Panc1 (cell line): ENCODE data around the gene CD276. TPM values are rescaled to one million over a fixed set of nuclear protein-coding genes. Genes with fewer than 3 reads are reported as not detected.
"Not testable (repeated sequence)": the region's sequence is repeated elsewhere in the genome, so short reads cannot be mapped to it uniquely, and the experiment has no call there.

Experiments
- ATAC-seq: fragments of 200-7000 bp; cut with Tn5 transposase; 2 replicates; pipeline ENCODE4 v1.9.1; 2020; ENCODE audit warnings: mild to moderate bottlenecking, moderate library complexity
- Bru-seq: library from RNA; stranded (reverse); fragments of 400-500 nt; gene quantifications from one replicate; lab custom pipeline; 2021; lab: Mats Ljungman, UMichigan
- BruChase-seq, 2 experiments: library from RNA; stranded (reverse); fragments of 400-500 nt; gene quantifications; one replicate each; lab custom pipeline; 2021; lab: Mats Ljungman, UMichigan
- BruUV-seq: library from RNA; stranded (reverse); fragments of 400-500 nt; replicated peaks from 2 replicates; lab custom pipeline; 2021; lab: Mats Ljungman, UMichigan
- CTCF ChIA-PET: fragments of 300-600 bp; sonication (Branson Sonifier 250); formaldehyde crosslinking; loops from one replicate; lab custom pipeline; 2022; ENCODE audit warnings: antibody characterized with exemption; lab: Charles Lee
- POLR2A ChIA-PET: fragments of 300-600 bp; sonication (Branson Sonifier 250); formaldehyde crosslinking; loops from one replicate; lab custom pipeline; 2022; ENCODE audit warnings: antibody characterized with exemption; lab: Charles Lee
- DNase-seq: peaks from one replicate; pipeline ENCODE4 v3.0.0-alpha.2; 2010; ENCODE audit warnings: low read depth, low spot score
- H3K27ac ChIP-seq: 2 replicates; pipeline ENCODE4 v1.5.1; 2011; ENCODE audit warnings: mild to moderate bottlenecking, low read length, inconsistent platforms
- H3K27me3 ChIP-seq: fragments of 200-500 bp; sonication (Bioruptor generic); 2 replicates; pipeline ENCODE4 v1.6.0; 2014; ENCODE audit warnings: low read length, inconsistent platforms; ENCODE audit not compliant: control insufficient read depth, insufficient read depth
- H3K36me3 ChIP-seq: fragments of 200-500 bp; sonication (Bioruptor generic); 2 replicates; pipeline ENCODE4 v1.5.1; 2014; ENCODE audit warnings: inconsistent platforms, mild to moderate bottlenecking, low read length, moderate library complexity; ENCODE audit not compliant: control insufficient read depth, insufficient read depth
- H3K4me1 ChIP-seq: 2 replicates; pipeline ENCODE4 v1.5.1; 2011; ENCODE audit warnings: inconsistent platforms, mild to moderate bottlenecking, low read length, moderate library complexity; ENCODE audit not compliant: control insufficient read depth, insufficient read depth
- H3K4me3 ChIP-seq, 2 experiments: 2 replicates each; pipeline ENCODE4 v1.5.1; 2011 to 2012; ENCODE audit warnings: low read depth in 2 of 2, low read length in 2 of 2, mild to moderate bottlenecking in 2 of 2, inconsistent platforms in 1 of 2, moderate library complexity in 1 of 2
- H3K9me3 ChIP-seq: fragments of 200-500 bp; sonication (Bioruptor generic); 2 replicates; pipeline ENCODE4 v1.5.1; 2014; ENCODE audit warnings: low read depth, mild to moderate bottlenecking, inconsistent platforms, low read length, moderate library complexity; ENCODE audit not compliant: control insufficient read depth, insufficient read depth
- CTCF ChIP-seq: fragments of 450-650 bp; IDR thresholded peaks from 2 replicates; pipeline ENCODE4 v1.5.1; 2017; ENCODE audit warnings: mild to moderate bottlenecking
- POLR2AphosphoS5 ChIP-seq: IDR thresholded peaks from 2 replicates; pipeline ENCODE4 v1.6.1; 2012; ENCODE audit warnings: mild to moderate bottlenecking, low read depth, low read length, moderate library complexity
- REST ChIP-seq, 2 experiments: IDR thresholded peaks; 2 replicates each; pipeline ENCODE4 v1.6.1; 2011 to 2012; ENCODE audit warnings: low read depth in 2 of 2, control low read depth in 1 of 2, low read length in 1 of 2, mild to moderate bottlenecking in 1 of 2, moderate library complexity in 1 of 2; ENCODE audit not compliant: insufficient read depth in 1 of 2
- SIN3A ChIP-seq: IDR thresholded peaks from 2 replicates; pipeline ENCODE4 v1.6.1; 2012; ENCODE audit warnings: low read depth, mild to moderate bottlenecking, low read length, moderate library complexity, borderline replicate concordance; ENCODE audit not compliant: insufficient read depth
- TCF7L2 ChIP-seq: IDR thresholded peaks from 2 replicates; pipeline ENCODE4 v1.6.1; 2011; ENCODE audit warnings: mild to moderate bottlenecking, low read depth, low read length, inconsistent platforms
- in situ Hi-C: cut with HindIII; loops from 2 replicates; pipeline ENCODE4 v1.10.0; 2016; ENCODE audit warnings: low sequenced_read_pairs, low pct_unique_long_range_greater_than_20kb
- intact Hi-C: fragments of 100-400 bp; cut with micrococcal nuclease; formaldehyde crosslinking; loops from one replicate; pipeline ENCODE4 v1.10.0; 2022; ENCODE audit not compliant: unreplicated experiment
- long read RNA-seq: library from polyadenylated mRNA; unstranded; transcript quantifications from one replicate; pipeline ENCODE4 v2.0.0, GENCODE V29; 2021; ENCODE audit not compliant: unreplicated experiment
- polyA plus RNA-seq: library from polyadenylated mRNA; unstranded; fragments of >200 nt; gene quantifications from one replicate; pipeline ENCODE4 v1.2.1, GENCODE V29; 2012; ENCODE audit warnings: missing spikeins; ENCODE audit not compliant: insufficient read length
- total RNA-seq: library from RNA; stranded (reverse); gene quantifications from one replicate; pipeline ENCODE4 v1.2.1, GENCODE V29; 2021; ENCODE audit not compliant: unreplicated experiment

Gene CD276
- total RNA-seq, result 99.1 TPM
- polyA plus RNA-seq, result 156 TPM
- percentile 69 among the genes with signal in this experiment for Bru-seq, nascent RNA
- BruChase-seq, experiment 1, labeled RNA remaining after a 2-hour chase, result percentile 77 among the genes with signal in this experiment
- BruChase-seq, experiment 2, labeled RNA remaining after a 6-hour chase, result percentile 81 among the genes with signal in this experiment
- long read RNA-seq, transcript CD276-202 (10 exons, 3,469 nt), result major isoform, 24 of 65 reads
- long read RNA-seq, partial matches to known transcripts, result 13 of 65 reads
- long read RNA-seq, other reads (novel, unspliced or antisense), result 24 of 65 reads

- Histone ChIP-seq H3K9me3 (no peaks in the 10 kb centered on the region), H3K36me3 (no peaks in the 10 kb centered on the region), H3K27ac (peak within 1 kb of the TSS; percentile 90), H3K4me3 (peak within 1 kb of the TSS; percentile 83 to 87), H3K27me3 (no peaks in the 10 kb centered on the region), H3K4me1 (peaks cover 19% of the 10 kb centered on the region)
- ATAC-seq (peak; percentile 94), DNase-seq (no peak)
- no TSS peak for BruUV-seq
- CTCF ChIA-PET, result interaction anchor here (0.7 to 0.9 kb wide), 5 partner anchors 48 to 404 kb away, joined by 3 to 5 read pairs (median 3); no protein-coding TSS in a partner anchor
- POLR2A ChIA-PET, result interaction anchor here (0.5 kb wide), 1 partner anchor 98 kb away, joined by 4 read pairs; no protein-coding TSS in a partner anchor
- in situ Hi-C loops (no loop called here), intact Hi-C loops (no loop called here)
- TF ChIP-seq TCF7L2 (no peak), POLR2AphosphoS5 (no peak), REST (IDR thresholded peaks at IDR 0.05; ENCODE audit: insufficient read depth in 1 of 2, low read depth in 2 of 2, low read length in 1 of 2) (0 out of 4 replicates have a peak, but pooled peaks of 1 of the 2 experiments have one; percentile 27), CTCF (peak; percentile 23), SIN3A (peak; percentile 38; the same call in 1 of the 2 replicates)
These were observed at the start of gene CD276 for GRCh38 chr15:73683777-73684580. Gene CD276 (plus strand): TSS chr15:73684383. CDS start chr15:73699640, 15,257 bp downstream.

- H3K4me3 ChIP-seq, result no peak overlapping the region
- ATAC-seq (no peak), DNase-seq (no peak)
- no peaks in the 10 kb centered on the region for H3K9me3 ChIP-seq
- H3K27ac ChIP-seq, result no peak overlapping the region
- H3K4me1 ChIP-seq, result peaks cover 10% of the 10 kb centered on the region
- peaks cover 2% of the 10 kb centered on the region; the same call in 1 of the 2 replicates for H3K27me3 ChIP-seq
- intact Hi-C loops (loop anchor here (2.0 to 5.0 kb wide), 3 partner anchors 63 to 335 kb away; no protein-coding TSS in a partner anchor), in situ Hi-C loops (no loop called here)
- POLR2A ChIA-PET, result no interaction called here
- CTCF ChIA-PET, result interaction anchor here (0.5 to 2.7 kb wide), 2 partner anchors 28 to 77 kb away, joined by 6 to 23 read pairs; no protein-coding TSS in a partner anchor
- H3K36me3 ChIP-seq, result no peaks in the 10 kb centered on the region
- no TSS peak for BruUV-seq
- no peak for TF ChIP-seq TCF7L2
- TF ChIP-seq SIN3A, result no peak
- TF ChIP-seq POLR2AphosphoS5, result no peak
- TF ChIP-seq CTCF, result no peak
- TF ChIP-seq REST (IDR thresholded peaks at IDR 0.05; ENCODE audit: insufficient read depth in 1 of 2, low read depth in 2 of 2, low read length in 1 of 2), result no peak
These were observed 46.7 kb upstream of the CD276 start for GRCh38 chr15:73637527-73637926.

- intact Hi-C loops, result loop anchor here (5.0 kb wide), 1 partner anchor 337 kb away; no protein-coding TSS in a partner anchor
- CTCF ChIA-PET, DNase-seq: not testable (repeated sequence)
These were observed 44.7 kb upstream of the CD276 start for GRCh38 chr15:73639464-73639863.

More at GRCh38 chr15:73639464-73639863, 44.7 kb upstream of the CD276 start:
- H3K36me3 ChIP-seq, in situ Hi-C loops, H3K9me3 ChIP-seq, BruUV-seq, H3K27ac ChIP-seq, ATAC-seq, H3K27me3 ChIP-seq, H3K4me3 ChIP-seq, POLR2A ChIA-PET, H3K4me1 ChIP-seq: not testable (repeated sequence)
